ENCODE measurements around the gene S100A12. TPM values are rescaled to one million over a fixed set of nuclear protein-coding genes. Genes with fewer than 3 reads are reported as not detected.
"Not testable (repeated sequence)": the region's sequence is repeated elsewhere in the genome, so short reads cannot be mapped to it uniquely, and the experiment has no call there.

The S100A12 gene
- total RNA-seq = 4.1 TPM

GRCh38 chr1:153375511-153375910 lies at the start of gene S100A12:
Gene S100A12 (minus strand): TSS chr1:153375621. CDS start chr1:153374592, 1,029 bp downstream.
- no peak for DNase-seq

GRCh38 chr1:153422450-153423068 lies 47.1 kb upstream of the S100A12 start:
- DNase-seq = no peak

- no peak for DNase-seq
These were observed 44.9 kb upstream of the S100A12 start for GRCh38 chr1:153420306-153420705.

- DNase-seq = not testable (repeated sequence)
These were observed 44.0 kb upstream of the S100A12 start for GRCh38 chr1:153419436-153419793.

GRCh38 chr1:153418758-153419435 lies 43.5 kb upstream of the S100A12 start:
- DNase-seq = not testable (repeated sequence)

GRCh38 chr1:153417136-153417888 lies 41.9 kb upstream of the S100A12 start:
- no peak for DNase-seq

GRCh38 chr1:153415850-153416570 lies 40.6 kb upstream of the S100A12 start, which contains the start of gene S100A7A:
Gene S100A7A (plus strand): TSS chr1:153416520. CDS start chr1:153418083, 1,563 bp downstream.
- DNase-seq = no peak

GRCh38 chr1:153413961-153414360 lies 38.5 kb upstream of the S100A12 start:
- DNase-seq = not testable (repeated sequence)

GRCh38 chr1:153407274-153407673 lies 31.9 kb upstream of the S100A12 start:
- DNase-seq = not testable (repeated sequence)

- not testable (repeated sequence) for DNase-seq
These were observed 30.6 kb upstream of the S100A12 start for GRCh38 chr1:153405825-153406599.

GRCh38 chr1:153404768-153405167 lies 29.3 kb upstream of the S100A12 start:
- no peak for DNase-seq

- no peak for DNase-seq
These were observed 28.7 kb upstream of the S100A12 start for GRCh38 chr1:153404086-153404635.

- no peak for DNase-seq
These were observed 28.1 kb upstream of the S100A12 start for GRCh38 chr1:153403421-153404085.

- no peak for DNase-seq
These were observed 26.8 kb upstream of the S100A12 start for GRCh38 chr1:153402226-153402625.

GRCh38 chr1:153401461-153401860 lies 26.0 kb upstream of the S100A12 start:
- no peak for DNase-seq

GRCh38 chr1:153400244-153400643 lies 24.8 kb upstream of the S100A12 start:
- DNase-seq = no peak

- DNase-seq = no peak
These were observed 24.1 kb upstream of the S100A12 start for GRCh38 chr1:153399401-153400055.

GRCh38 chr1:153397924-153398651 lies 22.7 kb upstream of the S100A12 start:
- DNase-seq = no peak

Measured in occipital lobe (tissue), 2 donors.